A673 (cell line): ENCODE results near the gene BTBD8.

ENCODE experiments used
- EZH2 ChIP-seq: fragments of 200-600 bp; sonication (generic); IDR thresholded peaks from 2 replicates; pipeline ENCODE4 v1.6.1; 2017; ENCODE audit warnings: borderline replicate concordance, low read depth, mild to moderate bottlenecking, mixed read lengths, antibody characterized with exemption, low read length; ENCODE audit not compliant: poor library complexity, severe bottlenecking
- TF ChIP-seq, protein P1 (sequence below): fragments of 300-800, 200-600 bp; sonication (generic); conservative IDR thresholded peaks from 2 replicates; pipeline ENCODE4 v1.5.1; 2017; ENCODE audit warnings: low read depth, mild to moderate bottlenecking, antibody characterized with exemption, low read length, moderate library complexity, mixed read lengths

DNA sequence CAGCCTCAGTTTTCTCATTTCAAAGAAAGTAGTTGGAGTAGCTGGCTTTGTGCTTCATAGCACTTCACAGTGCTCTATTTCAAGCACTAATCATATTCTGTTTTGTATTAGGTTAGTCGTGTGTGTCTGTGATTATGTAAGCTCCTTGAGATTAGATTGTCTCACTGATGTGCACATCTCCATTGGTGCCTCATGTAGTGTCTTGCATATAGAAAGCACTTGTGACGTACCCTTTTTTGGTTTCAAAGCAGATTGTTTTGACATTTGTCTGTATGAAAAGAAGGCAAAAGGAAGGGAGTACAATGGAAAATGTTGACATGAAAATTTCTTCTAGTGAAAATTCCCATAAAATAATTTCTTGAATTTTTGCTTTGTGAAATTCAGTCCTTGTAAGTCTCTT, 13.9 kb downstream of the BTBD8 start:
- TF ChIP-seq, protein P1, sequence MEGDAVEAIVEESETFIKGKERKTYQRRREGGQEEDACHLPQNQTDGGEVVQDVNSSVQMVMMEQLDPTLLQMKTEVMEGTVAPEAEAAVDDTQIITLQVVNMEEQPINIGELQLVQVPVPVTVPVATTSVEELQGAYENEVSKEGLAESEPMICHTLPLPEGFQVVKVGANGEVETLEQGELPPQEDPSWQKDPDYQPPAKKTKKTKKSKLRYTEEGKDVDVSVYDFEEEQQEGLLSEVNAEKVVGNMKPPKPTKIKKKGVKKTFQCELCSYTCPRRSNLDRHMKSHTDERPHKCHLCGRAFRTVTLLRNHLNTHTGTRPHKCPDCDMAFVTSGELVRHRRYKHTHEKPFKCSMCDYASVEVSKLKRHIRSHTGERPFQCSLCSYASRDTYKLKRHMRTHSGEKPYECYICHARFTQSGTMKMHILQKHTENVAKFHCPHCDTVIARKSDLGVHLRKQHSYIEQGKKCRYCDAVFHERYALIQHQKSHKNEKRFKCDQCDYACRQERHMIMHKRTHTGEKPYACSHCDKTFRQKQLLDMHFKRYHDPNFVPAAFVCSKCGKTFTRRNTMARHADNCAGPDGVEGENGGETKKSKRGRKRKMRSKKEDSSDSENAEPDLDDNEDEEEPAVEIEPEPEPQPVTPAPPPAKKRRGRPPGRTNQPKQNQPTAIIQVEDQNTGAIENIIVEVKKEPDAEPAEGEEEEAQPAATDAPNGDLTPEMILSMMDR: no peak
- no peak for TF ChIP-seq EZH2
